Stimulated activated CD8-positive, alpha-beta memory T cell treated with anti-CD3 and anti-CD28 coated beads, Interleukin-7, amount 100 ng/mL, for 4 hours (primary cell): Measurements from ENCODE around the gene RFESD.
"Not testable (repeated sequence)": the region's sequence is repeated elsewhere in the genome, so short reads cannot be mapped to it uniquely, and the experiment has no call there.

Source experiments
- DNase-seq, 2 donors: peaks; one replicate each; pipeline ENCODE4 v3.0.0-alpha.2; 2020; ENCODE audit warnings: low read depth in 2 of 2

Gene RFESD

GRCh38 chr5:95628933-95629332 is 17.6 kb upstream of the RFESD start:
- DNase-seq, result no peak

- no peak for DNase-seq
Observed at GRCh38 chr5:95630394-95630917, 16.1 kb upstream of the RFESD start.

- no peak for DNase-seq
Observed at GRCh38 chr5:95631255-95631958, 15.2 kb upstream of the RFESD start.

GRCh38 chr5:95631991-95632675 is 14.4 kb upstream of the RFESD start:
- peak; percentile 47 to 70 for DNase-seq

GRCh38 chr5:95632942-95633341 is 13.6 kb upstream of the RFESD start:
- DNase-seq, result not testable (repeated sequence)

GRCh38 chr5:95633671-95634070 is 12.9 kb upstream of the RFESD start:
- DNase-seq, result no peak

- no peak for DNase-seq
Observed at GRCh38 chr5:95634081-95634480, 12.5 kb upstream of the RFESD start.

- DNase-seq, result no peak
Observed at GRCh38 chr5:95638632-95639031, 7.9 kb upstream of the RFESD start.

- no peak for DNase-seq
Observed at GRCh38 chr5:95641741-95642220, 4.8 kb upstream of the RFESD start.

- no peak for DNase-seq
Observed at GRCh38 chr5:95643152-95643551, 3.4 kb upstream of the RFESD start.

GRCh38 chr5:95644351-95645042 is 2.1 kb upstream of the RFESD start:
- DNase-seq, result peak; percentile 33

- DNase-seq, result not testable (repeated sequence)
Observed at GRCh38 chr5:95646226-95646568, 380 bp upstream of the RFESD start.

- DNase-seq, result no peak
Observed at GRCh38 chr5:95647886-95648860, 1.6 kb downstream of the RFESD start.

GRCh38 chr5:95649274-95649673 is 2.7 kb downstream of the RFESD start:
- DNase-seq, result no peak

GRCh38 chr5:95649842-95650620 is 3.5 kb downstream of the RFESD start:
- no peak for DNase-seq

- DNase-seq, result no peak
Observed at GRCh38 chr5:95652849-95653248, 6.3 kb downstream of the RFESD start.

GRCh38 chr5:95654196-95654595 is 7.6 kb downstream of the RFESD start:
- no peak for DNase-seq

GRCh38 chr5:95655575-95655974 is 9.0 kb downstream of the RFESD start:
- no peak for DNase-seq

GRCh38 chr5:95660060-95660459 is 13.5 kb downstream of the RFESD start:
- no peak for DNase-seq

GRCh38 chr5:95662946-95663345 is 16.4 kb downstream of the RFESD start:
- DNase-seq, result no peak
